Measurements from ENCODE around the gene GPC5.

GPC5 gene

DNA sequence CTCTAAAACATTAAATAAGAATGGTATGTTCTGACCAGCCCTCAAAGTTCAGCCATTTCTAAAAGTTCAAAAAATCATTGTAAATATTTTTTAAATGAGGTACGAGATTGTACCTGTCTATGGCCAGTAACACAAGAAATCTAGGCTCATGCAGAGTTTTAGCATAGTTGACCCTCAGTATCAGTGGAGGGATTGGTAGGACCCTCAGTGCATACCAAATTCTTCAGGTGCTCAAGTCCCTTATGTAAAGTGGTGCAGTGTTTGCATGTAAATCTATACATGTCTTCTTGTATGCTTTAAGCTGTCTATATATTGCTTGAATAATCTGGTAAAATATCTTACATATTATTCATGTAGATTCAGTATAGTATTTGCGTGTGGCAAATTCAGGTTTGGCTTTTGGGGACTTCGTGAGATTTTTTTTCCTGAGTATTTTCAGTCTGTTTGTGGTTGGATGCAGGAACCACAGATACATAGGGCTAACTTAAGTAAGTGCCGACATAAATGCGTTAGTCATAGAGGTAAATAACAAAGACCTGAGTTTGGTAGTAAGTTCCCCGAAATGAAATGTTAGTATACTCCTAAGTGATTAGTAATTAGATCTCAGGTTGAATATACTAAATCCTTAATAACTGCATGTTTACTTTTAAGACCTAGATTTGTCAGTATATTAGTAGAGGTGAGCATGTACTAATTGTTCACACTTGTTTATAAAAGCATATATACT lies 43.2 kb upstream of the GPC5 start:
- no peak for DNase-seq (ENCODE audit: low read depth)
- no peak overlapping the region for H3K4me3 ChIP-seq (ENCODE audit: control insufficient read depth, low read depth, low read length)

DNA sequence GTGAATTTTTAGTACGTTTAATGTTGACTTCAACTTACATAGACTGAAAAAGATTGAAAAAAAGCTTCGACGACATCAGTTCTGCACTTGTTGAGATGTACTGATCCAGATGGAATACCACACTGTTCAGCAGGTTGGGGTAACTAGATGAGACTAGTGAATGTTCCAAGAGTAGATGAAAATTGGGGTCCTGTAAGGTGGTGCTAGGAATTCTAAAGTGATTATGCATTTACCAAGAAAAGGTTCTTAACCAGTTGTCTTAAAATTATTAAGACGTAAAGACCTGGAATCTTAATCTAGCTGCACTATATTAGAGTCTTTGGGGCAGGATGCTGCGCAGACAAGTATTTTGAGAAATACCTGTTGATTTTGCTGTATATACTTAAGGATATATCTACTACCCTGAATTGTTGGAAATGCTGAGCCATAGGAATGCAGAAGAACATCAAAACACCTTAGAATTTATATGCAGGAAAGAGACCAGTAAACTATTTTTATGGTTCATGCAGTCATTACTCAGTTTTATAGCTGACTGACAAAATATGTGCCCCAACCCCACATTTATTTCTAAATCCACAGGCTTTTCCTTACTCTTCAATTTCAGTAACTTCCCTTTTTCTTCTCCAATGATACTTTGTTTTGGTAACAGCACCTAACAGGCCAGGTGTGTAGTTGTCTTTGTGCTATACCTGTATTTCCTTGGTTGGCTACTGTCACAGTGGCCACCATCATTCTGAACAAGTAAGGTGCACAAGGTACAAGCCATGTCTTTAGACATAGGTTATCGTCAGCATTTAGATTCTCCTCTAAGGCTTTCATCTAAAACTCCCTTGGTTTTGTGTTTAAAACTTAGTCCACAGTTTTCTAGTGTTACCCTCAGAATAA lies 42.4 kb upstream of the GPC5 start:
- no peak for TF ChIP-seq CTCF (conservative IDR thresholded peaks at IDR 0.05; ENCODE audit: control insufficient read depth, insufficient read depth, low read depth, low read length)
- no peak overlapping the region for H3K4me3 ChIP-seq (ENCODE audit: control insufficient read depth, low read depth, low read length)
- DNase-seq (ENCODE audit: low read depth) = no peak

More for the DNA sequence above, 43.2 kb upstream of the GPC5 start:
- no peak for TF ChIP-seq CTCF (conservative IDR thresholded peaks at IDR 0.05; ENCODE audit: control insufficient read depth, insufficient read depth, low read depth, low read length)

DNA sequence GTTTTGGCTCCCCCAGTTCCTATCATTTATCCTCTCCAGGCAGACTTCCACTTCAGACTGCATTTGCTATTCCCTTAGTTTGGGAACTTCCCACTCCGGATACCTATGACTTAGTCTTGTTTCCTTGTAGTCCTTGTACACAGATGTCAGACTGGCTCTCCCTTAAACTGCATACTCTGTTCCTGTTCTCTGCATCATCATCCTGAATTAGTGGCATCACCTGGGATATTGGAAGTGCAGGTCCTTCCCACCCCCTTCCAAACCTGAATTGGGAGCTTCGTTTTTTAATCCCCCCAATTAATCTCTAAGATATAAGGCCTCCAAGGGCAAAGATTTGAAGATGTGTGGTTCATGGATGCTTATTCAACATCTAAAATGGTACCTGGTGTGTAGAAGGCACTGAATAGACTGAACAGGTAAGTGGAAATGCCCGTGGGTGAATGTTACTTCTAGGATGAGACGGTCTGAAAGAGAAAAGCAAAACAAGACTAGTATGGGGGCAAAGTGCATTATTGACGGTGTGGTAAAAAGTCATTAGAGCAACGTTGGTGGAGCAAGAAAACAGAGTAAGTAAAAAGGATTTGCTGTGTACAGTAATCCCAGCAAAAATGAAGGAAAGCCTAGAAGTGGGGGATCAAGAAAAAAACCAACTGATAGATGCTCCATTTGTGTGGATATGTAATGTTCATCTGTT lies 41.4 kb upstream of the GPC5 start:
- H3K4me3 ChIP-seq (ENCODE audit: control insufficient read depth, low read depth, low read length) = no peak overlapping the region
- TF ChIP-seq CTCF (conservative IDR thresholded peaks at IDR 0.05; ENCODE audit: control insufficient read depth, insufficient read depth, low read depth, low read length) = no peak
- DNase-seq (ENCODE audit: low read depth) = no peak

- no peak for DNase-seq (ENCODE audit: low read depth)
- TF ChIP-seq CTCF (conservative IDR thresholded peaks at IDR 0.05; ENCODE audit: control insufficient read depth, insufficient read depth, low read depth, low read length) = no peak
Measured at GRCh38 chr13:91357613-91358386, 40.6 kb upstream of the GPC5 start.

GRCh38 chr13:91358387-91358782 lies 40.0 kb upstream of the GPC5 start:
- no peak for TF ChIP-seq CTCF (conservative IDR thresholded peaks at IDR 0.05; ENCODE audit: control insufficient read depth, insufficient read depth, low read depth, low read length)
- H3K4me3 ChIP-seq (ENCODE audit: control insufficient read depth, low read depth, low read length) = no peak overlapping the region
- DNase-seq (ENCODE audit: low read depth) = no peak

More at GRCh38 chr13:91357613-91358386, 40.6 kb upstream of the GPC5 start:
- no peak overlapping the region for H3K4me3 ChIP-seq (ENCODE audit: control insufficient read depth, low read depth, low read length)

GRCh38 chr13:91359111-91359510 lies 39.3 kb upstream of the GPC5 start:
- H3K4me3 ChIP-seq (ENCODE audit: control insufficient read depth, low read depth, low read length) = no peak overlapping the region
- TF ChIP-seq CTCF (conservative IDR thresholded peaks at IDR 0.05; ENCODE audit: control insufficient read depth, insufficient read depth, low read depth, low read length) = no peak
- no peak for DNase-seq (ENCODE audit: low read depth)
